NCI-H82 treated with DMSO at 0.1 percent for 48 hours (cell line): ENCODE measurements around the gene EBF4.
"Not testable (repeated sequence)": the region's sequence is repeated elsewhere in the genome, so short reads cannot be mapped to it uniquely, and the experiment has no call there.

Experiments used
- DNase-seq: peaks from one replicate; lab custom pipeline; 2025; ENCODE audit not compliant: unreplicated experiment; lab: John Stamatoyannopoulos, UW

EBF4 gene

DNA sequence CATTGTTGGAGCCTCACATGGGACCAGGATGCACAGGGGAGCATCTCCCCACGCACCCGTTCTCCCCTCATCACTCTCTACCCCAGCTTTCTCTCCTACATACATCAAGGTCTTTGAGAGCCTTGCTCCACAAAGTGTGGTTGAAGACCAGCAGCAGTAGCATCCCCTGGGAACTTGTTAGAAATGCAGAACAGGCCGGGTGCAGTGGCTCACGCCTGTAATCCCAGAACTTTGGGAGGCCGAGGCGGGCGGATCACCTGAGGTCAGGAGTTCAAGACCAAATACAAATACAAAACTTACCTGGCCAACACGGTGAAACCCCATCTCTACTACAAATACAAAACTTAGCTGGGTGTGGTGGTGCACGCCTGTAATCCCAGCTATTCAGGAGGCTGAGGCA, 115.3 kb downstream of the EBF4 start:
- DNase-seq, result not testable (repeated sequence)

DNA sequence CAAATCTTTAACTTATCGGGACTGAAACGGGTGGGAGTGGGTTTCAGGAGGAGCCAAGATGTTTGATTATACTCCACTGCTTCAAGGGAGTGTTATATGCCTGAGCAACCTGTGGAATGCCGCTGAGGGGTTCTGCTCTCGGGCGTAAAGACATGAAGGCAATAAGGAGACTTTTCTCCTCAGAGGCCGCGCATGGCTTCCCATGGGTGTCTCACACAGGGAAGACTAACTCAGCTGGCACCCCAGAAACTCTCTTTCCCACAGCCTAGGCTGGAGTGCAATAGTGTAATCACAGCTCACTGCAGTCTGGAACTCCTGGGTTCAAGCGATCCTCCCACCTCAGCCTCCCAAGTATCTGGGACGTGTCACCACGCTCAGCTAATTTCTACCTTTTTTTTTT, 117.1 kb downstream of the EBF4 start:
- DNase-seq, result no peak
